Measurements from ENCODE around the gene WDR91. TPM values are rescaled to one million over a fixed set of nuclear protein-coding genes. Genes with fewer than 3 reads are reported as not detected.

WDR91 gene
- total and polyA plus RNA-seq, 8 donors, result 17.8 to 47.9 (median 26.5) TPM

GRCh38 chr7:135188298-135188984 lies 22.9 kb downstream of the WDR91 start:
- intact Hi-C loops (cut with DNase I), result no loop called here
- DNase-seq, result peak in 2 of 6 donors; percentile 52 to 53
- Histone ChIP-seq H3K27me3 (no peaks in the 10 kb centered on the region), H3K27ac (peak overlapping the region in 2 of 4 donors; percentile 46 to 67), H3K4me3 (no peak overlapping the region), H3K36me3 (peaks cover 7 to 67% (median 19%) of the 10 kb centered on the region in 3 donors), H3K9me3 (no peaks in the 10 kb centered on the region), H3K4me1 (peaks cover 0 to 16% (median 8%) of the 10 kb centered on the region in 3 donors)
- TF ChIP-seq CTCF (IDR thresholded peaks at IDR 0.05), result no peak
- 67 to 69% methylated on average over 12 of the region's 12 CpGs for WGBS, 2 donors
- FAIRE-seq, result no peak
- peak; percentile 1 to 26 (median 6) for ATAC-seq

- no peak for DNase-seq
- FAIRE-seq, result no peak
- peaks cover 7 to 68% (median 28%) of the 10 kb centered on the region in 3 donors for H3K36me3 ChIP-seq
Observed at GRCh38 chr7:135186841-135187253, 24.5 kb downstream of the WDR91 start.

GRCh38 chr7:135186261-135186540 lies 25.1 kb downstream of the WDR91 start:
- DNase-seq (no peak), FAIRE-seq (no peak), ATAC-seq (no peak)
- Histone ChIP-seq H3K9me3 (no peaks in the 10 kb centered on the region), H3K27me3 (no peaks in the 10 kb centered on the region), H3K27ac (no peak overlapping the region), H3K36me3 (peaks cover 7 to 68% (median 28%) of the 10 kb centered on the region in 3 donors), H3K4me3 (no peak overlapping the region), H3K4me1 (peaks cover 0 to 16% (median 8%) of the 10 kb centered on the region in 3 donors)
- intact Hi-C loops (cut with DNase I), result no loop called here
- 98 to 100% methylated on average over 3 of the region's 3 CpGs for WGBS, 2 donors
- TF ChIP-seq CTCF (IDR thresholded peaks at IDR 0.05), result no peak

More at GRCh38 chr7:135186841-135187253, 24.5 kb downstream of the WDR91 start:
- no peak overlapping the region for H3K4me3 ChIP-seq
- no peaks in the 10 kb centered on the region for H3K9me3 ChIP-seq
- H3K4me1 ChIP-seq, result peaks cover 0 to 16% (median 8%) of the 10 kb centered on the region in 3 donors
- H3K27me3 ChIP-seq, result no peaks in the 10 kb centered on the region
- intact Hi-C loops (cut with DNase I), result no loop called here
- 86 to 90% methylated on average over 12 of the region's 12 CpGs for WGBS, 2 donors
- H3K27ac ChIP-seq, result no peak overlapping the region
- TF ChIP-seq CTCF (IDR thresholded peaks at IDR 0.05), result no peak
- no peak for ATAC-seq

GRCh38 chr7:135185471-135186260 lies 25.7 kb downstream of the WDR91 start:
- no peak for TF ChIP-seq CTCF (IDR thresholded peaks at IDR 0.05)
- ATAC-seq, result no peak
- no peak for FAIRE-seq
- Histone ChIP-seq H3K27me3 (no peaks in the 10 kb centered on the region), H3K4me1 (peaks cover 0 to 16% (median 8%) of the 10 kb centered on the region in 3 donors), H3K4me3 (no peak overlapping the region), H3K27ac (no peak overlapping the region), H3K36me3 (peaks cover 7 to 68% (median 28%) of the 10 kb centered on the region in 3 donors), H3K9me3 (no peaks in the 10 kb centered on the region)
- 83 to 87% methylated on average over 7 of the region's 7 CpGs for WGBS, 2 donors
- DNase-seq, result no peak
- intact Hi-C loops (cut with DNase I), result no loop called here

Data from pancreas (tissue), 10 donors.